ENCODE measurements around the gene CDK2.
"Not testable (repeated sequence)": the region's sequence is repeated elsewhere in the genome, so short reads cannot be mapped to it uniquely, and the experiment has no call there.

Gene CDK2

DNA sequence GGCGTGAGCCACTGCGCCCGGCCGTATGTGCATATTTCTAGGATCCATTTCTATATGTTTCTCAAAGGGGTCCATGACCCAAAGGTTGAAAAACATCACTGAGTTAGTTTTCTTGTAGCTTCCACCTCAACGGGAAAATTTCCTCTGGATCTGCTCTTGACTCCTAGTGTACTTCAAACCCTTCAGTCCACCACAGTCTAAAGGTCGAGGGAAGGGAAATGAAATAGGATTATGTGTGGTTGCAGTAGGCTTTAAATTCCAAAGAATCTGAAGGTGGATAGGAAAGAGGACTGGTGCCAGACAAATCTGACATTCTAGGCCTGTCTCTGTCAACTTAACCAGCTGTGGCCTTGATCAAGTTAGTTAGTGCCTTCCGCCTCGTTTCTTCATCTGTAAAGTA is 28.7 kb downstream of the CDK2 start:
- DNase-seq (ENCODE audit: low read depth): no peak
- TF ChIP-seq, protein P1, sequence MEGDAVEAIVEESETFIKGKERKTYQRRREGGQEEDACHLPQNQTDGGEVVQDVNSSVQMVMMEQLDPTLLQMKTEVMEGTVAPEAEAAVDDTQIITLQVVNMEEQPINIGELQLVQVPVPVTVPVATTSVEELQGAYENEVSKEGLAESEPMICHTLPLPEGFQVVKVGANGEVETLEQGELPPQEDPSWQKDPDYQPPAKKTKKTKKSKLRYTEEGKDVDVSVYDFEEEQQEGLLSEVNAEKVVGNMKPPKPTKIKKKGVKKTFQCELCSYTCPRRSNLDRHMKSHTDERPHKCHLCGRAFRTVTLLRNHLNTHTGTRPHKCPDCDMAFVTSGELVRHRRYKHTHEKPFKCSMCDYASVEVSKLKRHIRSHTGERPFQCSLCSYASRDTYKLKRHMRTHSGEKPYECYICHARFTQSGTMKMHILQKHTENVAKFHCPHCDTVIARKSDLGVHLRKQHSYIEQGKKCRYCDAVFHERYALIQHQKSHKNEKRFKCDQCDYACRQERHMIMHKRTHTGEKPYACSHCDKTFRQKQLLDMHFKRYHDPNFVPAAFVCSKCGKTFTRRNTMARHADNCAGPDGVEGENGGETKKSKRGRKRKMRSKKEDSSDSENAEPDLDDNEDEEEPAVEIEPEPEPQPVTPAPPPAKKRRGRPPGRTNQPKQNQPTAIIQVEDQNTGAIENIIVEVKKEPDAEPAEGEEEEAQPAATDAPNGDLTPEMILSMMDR (IDR thresholded peaks at IDR 0.05; ENCODE audit: insufficient read depth, low read depth, low read length, missing control alignments): no peak

GRCh38 chr12:55996201-55996714 is 29.6 kb downstream of the CDK2 start:
- H3K4me3 ChIP-seq (ENCODE audit: low read depth, low read length): peak overlapping the region; percentile 86
- DNase-seq (ENCODE audit: low read depth): peak; percentile 77
- TF ChIP-seq, protein P1 (IDR thresholded peaks at IDR 0.05; ENCODE audit: insufficient read depth, low read depth, low read length, missing control alignments): peak; percentile 81

More for the DNA sequence above, 28.7 kb downstream of the CDK2 start:
- H3K4me3 ChIP-seq (ENCODE audit: low read depth, low read length): no peak overlapping the region

GRCh38 chr12:55996715-55997534 is 30.3 kb downstream of the CDK2 start, which contains the start of gene SUOX:
Gene SUOX (plus strand): TSS chr12:55997276. CDS start chr12:56002222, 4,946 bp downstream.
- peak; percentile 97 for DNase-seq (ENCODE audit: low read depth)

GRCh38 chr12:55997535-55997859 is 30.9 kb downstream of the CDK2 start:
- TF ChIP-seq, protein P1 (IDR thresholded peaks at IDR 0.05; ENCODE audit: insufficient read depth, low read depth, low read length, missing control alignments): no peak
- H3K4me3 ChIP-seq (ENCODE audit: low read depth, low read length): peak overlapping the region; percentile 86
- DNase-seq (ENCODE audit: low read depth): no peak

More at GRCh38 chr12:55996715-55997534, 30.3 kb downstream of the CDK2 start, which contains the start of gene SUOX:
- H3K4me3 ChIP-seq (ENCODE audit: low read depth, low read length): peak within 1 kb of the TSS; percentile 86
- TF ChIP-seq, protein P1 (IDR thresholded peaks at IDR 0.05; ENCODE audit: insufficient read depth, low read depth, low read length, missing control alignments): no peak

DNA sequence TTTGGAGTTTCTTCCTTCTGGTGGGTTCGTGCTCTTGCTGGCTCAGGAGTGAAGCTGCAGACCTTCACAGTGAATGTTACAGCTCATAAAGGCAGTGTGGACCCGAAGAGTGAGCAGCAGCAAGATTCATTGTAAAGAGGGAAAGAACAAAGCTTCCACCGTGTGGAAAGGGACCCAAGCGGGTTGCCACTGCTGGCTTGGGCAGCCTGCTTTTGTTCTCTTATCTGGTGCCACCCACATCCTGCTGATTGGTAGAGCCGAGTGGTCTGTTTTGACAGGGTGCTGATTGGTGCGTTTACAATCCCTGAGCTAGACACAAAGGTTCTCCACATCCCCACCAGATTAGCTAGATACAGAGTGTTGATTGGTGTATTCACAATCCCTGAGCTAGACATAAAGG is 32.9 kb downstream of the CDK2 start:
- DNase-seq (ENCODE audit: low read depth); H3K4me3 ChIP-seq (ENCODE audit: low read depth, low read length): not testable (repeated sequence)

DNA sequence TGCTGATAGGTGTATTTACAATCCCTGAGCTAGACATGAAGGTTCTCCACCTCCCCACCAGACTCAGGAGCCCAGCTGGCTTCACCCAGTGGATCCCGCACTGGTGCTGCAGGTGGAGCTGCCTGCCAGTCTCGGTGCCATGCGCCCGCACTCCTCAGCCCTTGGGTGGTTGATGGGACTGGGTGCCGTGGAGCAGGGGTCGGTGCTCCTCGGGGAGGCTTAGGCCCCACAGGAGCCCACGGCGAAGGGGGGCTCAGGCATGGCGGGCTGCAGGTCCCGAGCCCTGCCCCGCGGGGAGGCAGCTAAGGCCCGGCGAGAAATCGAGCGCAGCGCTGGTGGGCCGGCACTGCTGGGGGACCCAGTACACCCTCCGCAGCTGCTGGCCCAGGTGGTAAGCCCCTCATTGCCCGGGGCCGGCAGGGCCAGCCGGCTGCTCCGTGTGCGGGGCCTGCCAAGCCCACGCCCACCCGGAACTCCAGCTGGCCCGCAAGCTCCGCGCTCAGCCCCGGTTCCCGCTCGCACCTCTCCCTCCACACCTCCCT is 33.4 kb downstream of the CDK2 start:
- H3K4me3 ChIP-seq (ENCODE audit: low read depth, low read length); DNase-seq (ENCODE audit: low read depth): not testable (repeated sequence)

DNA sequence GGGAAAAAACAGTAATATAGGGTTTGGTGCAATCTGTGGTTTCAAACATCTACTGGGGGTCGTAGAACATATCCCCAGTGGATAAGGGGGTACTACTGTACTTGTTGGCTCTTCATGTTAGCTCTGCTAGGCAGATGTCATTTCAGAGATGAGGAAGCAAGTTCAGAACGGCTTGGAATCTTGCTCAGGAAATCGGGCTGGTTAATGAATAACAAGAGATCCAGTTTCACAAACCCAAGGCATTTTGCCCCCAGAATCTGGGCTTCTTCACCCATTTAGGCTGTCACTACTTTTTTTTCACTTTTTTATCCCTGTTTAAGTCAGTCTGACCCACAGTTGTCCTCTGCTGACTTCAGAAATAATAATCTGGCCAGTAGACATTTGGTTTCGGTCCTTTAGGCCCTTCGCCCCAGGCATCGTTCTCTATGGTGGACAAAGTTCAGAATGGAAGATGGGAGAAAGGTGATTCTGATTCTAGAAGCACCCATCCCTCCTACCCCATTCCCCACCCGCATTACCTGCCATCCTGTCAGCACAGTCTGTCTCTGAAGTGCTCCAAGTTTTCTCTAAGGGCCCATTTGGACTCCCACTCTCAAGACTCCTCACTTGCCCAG is 35.0 kb downstream of the CDK2 start:
- no peak overlapping the region for H3K4me3 ChIP-seq (ENCODE audit: low read depth, low read length)
- TF ChIP-seq, protein P1 (IDR thresholded peaks at IDR 0.05; ENCODE audit: insufficient read depth, low read depth, low read length, missing control alignments): no peak
- DNase-seq (ENCODE audit: low read depth): no peak

DNA sequence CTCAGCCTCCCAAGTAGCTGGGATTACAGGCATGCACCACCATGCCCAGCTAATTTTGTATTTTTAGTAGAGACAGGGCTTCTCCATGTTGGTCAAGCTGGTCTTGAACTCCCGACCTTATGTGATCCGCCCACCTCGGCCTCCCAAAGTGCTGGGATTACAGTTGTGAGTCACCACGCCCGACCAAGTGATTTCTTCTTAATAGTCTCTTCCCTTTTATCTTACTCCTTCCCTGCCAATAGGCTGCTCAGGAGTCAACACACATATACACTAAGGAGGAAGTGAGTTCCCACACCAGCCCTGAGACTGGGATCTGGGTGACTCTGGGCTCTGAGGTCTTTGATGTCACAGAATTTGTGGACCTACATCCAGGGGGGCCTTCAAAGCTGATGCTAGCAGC is 36.7 kb downstream of the CDK2 start:
- H3K4me3 ChIP-seq (ENCODE audit: low read depth, low read length); DNase-seq (ENCODE audit: low read depth): not testable (repeated sequence)

All from GM12865 (cell line).